Skeletal muscle satellite cell (primary cell): ENCODE measurements around the gene IL17C.

Experiments
- H3K27me3 ChIP-seq: 2 replicates; pipeline ENCODE4 v1.7.0; 2013; ENCODE audit warnings: low read length; ENCODE audit not compliant: control insufficient read depth, insufficient read depth
- H3K36me3 ChIP-seq: 2 replicates; pipeline ENCODE4 v1.7.0; 2013; ENCODE audit warnings: mild to moderate bottlenecking, control low read depth, low read length; ENCODE audit not compliant: insufficient read depth
- H3K4me1 ChIP-seq: 2 replicates; pipeline ENCODE4 v1.7.0; 2013; ENCODE audit warnings: low read length; ENCODE audit not compliant: control insufficient read depth, insufficient read depth
- H3K4me2 ChIP-seq: 2 replicates; pipeline ENCODE4 v1.7.0; 2013; ENCODE audit warnings: mild to moderate bottlenecking, low read length
- H3K4me3 ChIP-seq: 2 replicates; pipeline ENCODE4 v1.7.0; 2013; ENCODE audit warnings: low read length
- H3K9ac ChIP-seq: 2 replicates; pipeline ENCODE4 v1.7.0; 2013; ENCODE audit warnings: mild to moderate bottlenecking, low read depth, low read length, moderate library complexity
- H3K9me3 ChIP-seq: replicated peaks from 2 replicates; pipeline ENCODE4 v1.7.0; 2013; ENCODE audit warnings: mild to moderate bottlenecking, control low read depth, low read length

IL17C gene

GRCh38 chr16:88630941-88631340, 7.4 kb upstream of the IL17C start:
- Histone ChIP-seq H3K36me3 (peaks cover 39% of the 10 kb centered on the region), H3K4me3 (no peak overlapping the region), H3K4me2 (no peak overlapping the region), H3K9me3 (no peaks in the 10 kb centered on the region), H3K27me3 (no peaks in the 10 kb centered on the region), H3K4me1 (no peaks in the 10 kb centered on the region), H3K9ac (no peak overlapping the region)

GRCh38 chr16:88631384-88631783, 7.0 kb upstream of the IL17C start:
- no peak overlapping the region for H3K4me3 ChIP-seq
- no peaks in the 10 kb centered on the region for H3K9me3 ChIP-seq
- H3K9ac ChIP-seq = no peak overlapping the region
- no peak overlapping the region for H3K4me2 ChIP-seq
- H3K27me3 ChIP-seq = no peaks in the 10 kb centered on the region
- peaks cover 39% of the 10 kb centered on the region for H3K36me3 ChIP-seq
- no peaks in the 10 kb centered on the region for H3K4me1 ChIP-seq

DNA sequence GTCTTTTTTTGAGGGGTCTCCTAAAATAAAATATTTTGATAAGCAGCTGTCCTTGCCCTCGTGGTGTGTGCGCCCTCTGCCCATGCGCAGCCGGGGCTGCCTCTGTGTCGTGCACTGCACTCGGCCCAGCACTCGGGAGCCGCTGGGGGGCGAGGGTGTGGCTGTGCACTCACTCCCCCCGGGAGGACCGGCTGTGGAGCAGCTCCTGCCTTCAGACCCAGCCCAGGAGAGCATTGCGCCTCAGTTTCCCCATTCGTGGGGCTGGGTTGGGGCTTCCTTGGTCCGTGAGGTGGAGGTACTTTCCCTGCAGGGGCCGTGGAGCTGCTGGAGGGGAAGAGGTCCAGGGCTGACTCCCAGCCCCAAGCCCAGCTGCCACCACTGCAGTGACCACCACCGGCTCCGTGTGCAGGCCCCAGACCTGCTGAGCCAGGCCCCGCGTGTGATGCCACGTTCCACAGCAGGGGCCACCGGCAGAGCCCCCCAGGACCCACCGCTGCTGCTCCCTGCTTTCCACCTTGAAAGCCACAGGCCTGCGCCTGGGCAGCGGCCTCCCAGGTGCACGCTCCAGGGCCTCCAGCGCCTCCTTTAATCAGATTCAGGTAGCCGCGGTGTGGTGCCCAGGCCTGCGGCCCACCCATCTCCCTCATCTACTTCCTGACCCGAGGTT, 6.3 kb upstream of the IL17C start:
- H3K9ac ChIP-seq = no peak overlapping the region
- H3K36me3 ChIP-seq = peaks cover 39% of the 10 kb centered on the region
- H3K4me1 ChIP-seq = no peaks in the 10 kb centered on the region

GRCh38 chr16:88632587-88632930, 5.8 kb upstream of the IL17C start:
- no peak overlapping the region for H3K9ac ChIP-seq
- H3K4me2 ChIP-seq = no peak overlapping the region
- no peak overlapping the region for H3K4me3 ChIP-seq
- H3K9me3 ChIP-seq = no peaks in the 10 kb centered on the region
- no peaks in the 10 kb centered on the region for H3K27me3 ChIP-seq
- no peaks in the 10 kb centered on the region for H3K4me1 ChIP-seq
- peaks cover 34% of the 10 kb centered on the region for H3K36me3 ChIP-seq

More for the DNA sequence above, 6.3 kb upstream of the IL17C start:
- H3K27me3 ChIP-seq = no peaks in the 10 kb centered on the region
- H3K9me3 ChIP-seq = no peaks in the 10 kb centered on the region
- H3K4me3 ChIP-seq = no peak overlapping the region
- H3K4me2 ChIP-seq = no peak overlapping the region

- H3K4me1 ChIP-seq = no peaks in the 10 kb centered on the region
- no peak overlapping the region for H3K9ac ChIP-seq
- no peaks in the 10 kb centered on the region for H3K9me3 ChIP-seq
- peaks cover 24% of the 10 kb centered on the region for H3K36me3 ChIP-seq
- H3K4me2 ChIP-seq = no peak overlapping the region
- peaks cover 4% of the 10 kb centered on the region for H3K27me3 ChIP-seq
- no peak overlapping the region for H3K4me3 ChIP-seq
These were observed 4.7 kb upstream of the IL17C start for GRCh38 chr16:88633684-88634140.

GRCh38 chr16:88634141-88634993, 4.0 kb upstream of the IL17C start:
- H3K36me3 ChIP-seq = peaks cover 23% of the 10 kb centered on the region
- no peak overlapping the region for H3K9ac ChIP-seq
- no peaks in the 10 kb centered on the region for H3K4me1 ChIP-seq
- no peaks in the 10 kb centered on the region for H3K9me3 ChIP-seq
- H3K4me3 ChIP-seq = no peak overlapping the region
- H3K27me3 ChIP-seq = peaks cover 11% of the 10 kb centered on the region
- H3K4me2 ChIP-seq = no peak overlapping the region

- Histone ChIP-seq H3K36me3 (peaks cover 15% of the 10 kb centered on the region), H3K4me3 (no peak overlapping the region), H3K27me3 (peaks cover 18% of the 10 kb centered on the region), H3K9me3 (no peaks in the 10 kb centered on the region), H3K4me1 (no peaks in the 10 kb centered on the region), H3K9ac (no peak overlapping the region), H3K4me2 (no peak overlapping the region)
These were observed 3.2 kb upstream of the IL17C start for GRCh38 chr16:88634994-88635670.

- Histone ChIP-seq H3K4me3 (no peak overlapping the region), H3K9me3 (no peaks in the 10 kb centered on the region), H3K27me3 (peaks cover 23% of the 10 kb centered on the region), H3K4me1 (no peaks in the 10 kb centered on the region), H3K9ac (no peak overlapping the region), H3K4me2 (no peak overlapping the region), H3K36me3 (peaks cover 11% of the 10 kb centered on the region)
These were observed 2.6 kb upstream of the IL17C start for GRCh38 chr16:88635671-88636319.

DNA sequence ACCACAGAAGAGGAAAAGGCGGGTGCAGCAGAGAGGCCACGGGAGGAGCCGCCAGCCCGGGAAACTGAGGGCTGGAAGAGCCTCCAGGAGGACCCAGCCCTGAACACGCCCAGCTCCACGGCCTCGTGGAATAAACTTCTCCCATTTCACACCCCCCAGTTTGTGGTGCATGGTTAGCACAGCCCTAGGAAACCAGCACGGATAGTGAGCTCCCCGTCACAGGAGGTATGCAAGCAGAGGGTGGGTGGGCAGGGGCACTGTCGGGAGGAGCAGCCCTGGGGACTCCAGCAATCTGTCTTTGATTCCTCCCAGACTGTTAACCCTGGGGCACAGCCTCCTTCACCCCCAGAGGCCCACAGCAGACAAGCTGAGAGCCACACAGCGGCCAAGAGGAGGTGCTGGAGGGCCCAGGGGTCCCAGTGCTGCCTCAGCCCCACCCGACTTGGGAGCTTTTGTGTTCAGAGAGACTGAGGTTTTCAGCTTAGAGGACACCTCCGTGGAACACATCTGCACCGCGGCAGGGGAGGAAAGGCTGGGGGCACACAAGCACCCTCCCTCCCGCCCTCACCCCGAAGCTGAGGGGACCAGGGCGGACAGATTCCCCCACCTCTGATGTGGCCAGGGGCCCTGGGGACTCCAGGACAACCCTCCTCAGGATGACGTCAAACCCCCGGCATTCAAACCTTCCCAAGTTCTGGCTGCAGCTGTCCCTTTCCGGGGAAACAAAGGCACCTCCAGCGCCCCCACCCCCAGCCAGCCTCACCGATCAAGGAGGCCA, 1.7 kb upstream of the IL17C start:
- Histone ChIP-seq H3K4me2 (no peak overlapping the region), H3K9ac (no peak overlapping the region), H3K4me1 (no peaks in the 10 kb centered on the region), H3K27me3 (peaks cover 23% of the 10 kb centered on the region), H3K9me3 (no peaks in the 10 kb centered on the region), H3K4me3 (no peak overlapping the region), H3K36me3 (peaks cover 3% of the 10 kb centered on the region)

DNA sequence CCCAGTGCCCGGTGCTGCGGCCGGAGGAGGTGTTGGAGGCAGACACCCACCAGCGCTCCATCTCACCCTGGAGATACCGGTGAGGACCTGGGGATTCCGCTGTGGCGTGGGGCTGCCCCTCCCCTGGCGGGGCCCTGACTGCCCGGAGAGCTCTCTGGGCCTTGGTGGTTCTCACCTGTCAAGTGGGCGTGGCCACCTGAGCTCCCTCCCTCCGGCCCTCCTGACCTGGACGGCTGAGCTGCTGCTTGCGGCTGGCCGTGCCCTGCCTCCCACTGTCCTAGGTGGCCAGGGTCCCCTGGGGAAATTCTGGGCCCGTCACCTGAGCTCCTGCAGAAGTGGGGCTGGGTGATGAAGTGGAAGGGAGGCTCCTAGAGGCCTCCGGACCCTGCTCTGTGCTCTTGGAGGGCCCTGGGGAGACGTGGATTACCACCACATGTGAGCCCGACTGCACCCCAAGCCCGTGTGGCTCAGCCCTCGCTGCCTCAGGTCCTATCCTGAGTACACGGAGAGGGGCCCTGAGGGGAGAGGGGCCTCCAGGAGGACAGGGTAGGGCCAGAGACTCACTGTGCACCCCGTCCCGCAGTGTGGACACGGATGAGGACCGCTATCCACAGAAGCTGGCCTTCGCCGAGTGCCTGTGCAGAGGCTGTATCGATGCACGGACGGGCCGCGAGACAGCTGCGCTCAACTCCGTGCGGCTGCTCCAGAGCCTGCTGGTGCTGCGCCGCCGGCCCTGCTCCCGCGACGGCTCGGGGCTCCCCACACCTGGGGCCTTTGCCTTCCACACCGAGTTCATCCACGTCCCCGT, 1.1 kb downstream of the IL17C start:
- no peaks in the 10 kb centered on the region for H3K4me1 ChIP-seq
- H3K4me3 ChIP-seq = no peak overlapping the region
- H3K9me3 ChIP-seq = no peaks in the 10 kb centered on the region
- no peaks in the 10 kb centered on the region for H3K36me3 ChIP-seq
- H3K4me2 ChIP-seq = peak overlapping the region; percentile 54
- no peak overlapping the region for H3K9ac ChIP-seq
- peaks cover 23% of the 10 kb centered on the region for H3K27me3 ChIP-seq
